H9 (cell line): ENCODE data around the gene DDIT4. TPM values are rescaled to one million over a fixed set of nuclear protein-coding genes. Genes with fewer than 3 reads are reported as not detected.

Experiments used
- DNase-seq: peaks from one replicate; pipeline ENCODE4 v3.0.0-alpha.2; 2017
- H2AFZ ChIP-seq: one replicate; pipeline ENCODE4 v1.6.1; 2013; ENCODE audit warnings: mild to moderate bottlenecking, low read length, control low read depth, moderate library complexity
- H2AK5ac ChIP-seq: 2 replicates; pipeline ENCODE4 v1.6.1; 2013; ENCODE audit warnings: low read length, control low read depth, mixed read lengths; ENCODE audit not compliant: insufficient read length
- H2BK120ac ChIP-seq: one replicate; pipeline ENCODE4 v1.6.1; 2013; ENCODE audit warnings: low read depth, mild to moderate bottlenecking, low read length, control low read depth, inconsistent platforms; ENCODE audit not compliant: poor library complexity, severe bottlenecking
- H2BK12ac ChIP-seq: 2 replicates; pipeline ENCODE4 v1.6.1; 2013; ENCODE audit warnings: low read length, control low read depth, mixed read lengths, low read depth; ENCODE audit not compliant: insufficient read length
- H2BK15ac ChIP-seq: 2 replicates; pipeline ENCODE4 v1.6.1; 2013; ENCODE audit warnings: low read depth, low read length, control low read depth
- H2BK20ac ChIP-seq: one replicate; pipeline ENCODE4 v1.6.1; 2013; ENCODE audit warnings: low read depth, mild to moderate bottlenecking, low read length, control low read depth, inconsistent platforms; ENCODE audit not compliant: poor library complexity, severe bottlenecking
- H2BK5ac ChIP-seq: 2 replicates; pipeline ENCODE4 v1.6.1; 2013; ENCODE audit warnings: low read length, control low read depth, mixed read lengths; ENCODE audit not compliant: insufficient read length
- H3K14ac ChIP-seq: 2 replicates; pipeline ENCODE4 v1.6.1; 2013; ENCODE audit warnings: low read length, control low read depth; ENCODE audit not compliant: insufficient read depth
- H3K18ac ChIP-seq: 2 replicates; pipeline ENCODE4 v1.6.1; 2013; ENCODE audit warnings: low read depth, mild to moderate bottlenecking, mixed read lengths, low read length, control low read depth; ENCODE audit not compliant: insufficient read length
- H3K23ac ChIP-seq: 2 replicates; pipeline ENCODE4 v1.6.1; 2013; ENCODE audit warnings: low read length, control low read depth, mixed read lengths, low read depth; ENCODE audit not compliant: insufficient read length
- H3K23me2 ChIP-seq: 2 replicates; pipeline ENCODE4 v1.6.1; 2013; ENCODE audit warnings: low read depth, mild to moderate bottlenecking, mixed read lengths, low read length, control low read depth; ENCODE audit not compliant: insufficient read length, poor library complexity, severe bottlenecking
- H3K27ac ChIP-seq: 2 replicates; pipeline ENCODE4 v1.5.1; 2013; ENCODE audit warnings: low read length, control low read depth, mixed read lengths, low read depth; ENCODE audit not compliant: insufficient read length
- H3K27me3 ChIP-seq: 2 replicates; pipeline ENCODE4 v1.6.1; 2013; ENCODE audit warnings: low read length, control low read depth, inconsistent platforms; ENCODE audit not compliant: insufficient read depth
- H3K4ac ChIP-seq: 2 replicates; pipeline ENCODE4 v1.6.1; 2013; ENCODE audit warnings: low read depth, mild to moderate bottlenecking, control low read depth, inconsistent platforms, low read length, moderate library complexity
- H3K4me1 ChIP-seq: 2 replicates; pipeline ENCODE4 v1.6.1; 2013; ENCODE audit warnings: low read length, control low read depth, inconsistent platforms; ENCODE audit not compliant: insufficient read depth
- H3K4me2 ChIP-seq: 2 replicates; pipeline ENCODE4 v1.6.1; 2013; ENCODE audit warnings: low read length, control low read depth, mixed read lengths; ENCODE audit not compliant: insufficient read length, insufficient read depth
- H3K56ac ChIP-seq: 2 replicates; pipeline ENCODE4 v1.6.1; 2013; ENCODE audit warnings: low read depth, mild to moderate bottlenecking, mixed read lengths, low read length, control low read depth; ENCODE audit not compliant: insufficient read length
- H3K79me1 ChIP-seq: 2 replicates; pipeline ENCODE4 v1.6.1; 2013; ENCODE audit warnings: low read depth, mild to moderate bottlenecking, moderate library complexity, low read length, control low read depth, inconsistent platforms; ENCODE audit not compliant: insufficient read depth, poor library complexity, severe bottlenecking
- H3K79me2 ChIP-seq: 2 replicates; pipeline ENCODE4 v1.6.1; 2013; ENCODE audit warnings: low read length, control low read depth, inconsistent platforms; ENCODE audit not compliant: insufficient read depth
- H3K9ac ChIP-seq: 2 replicates; pipeline ENCODE4 v1.6.1; 2013; ENCODE audit warnings: low read length, control low read depth, mixed read lengths; ENCODE audit not compliant: insufficient read length; ENCODE audit errors: extremely low read depth
- H3K9me3 ChIP-seq: one replicate; pipeline ENCODE4 v1.6.1; 2013; ENCODE audit warnings: low read depth, low read length, inconsistent platforms; ENCODE audit not compliant: control insufficient read depth
- H3T11ph ChIP-seq: one replicate; pipeline ENCODE4 v1.6.1; 2013; ENCODE audit warnings: mild to moderate bottlenecking, low read length, control low read depth, inconsistent platforms
- H4K20me1 ChIP-seq: one replicate; pipeline ENCODE4 v1.6.1; 2013; ENCODE audit not compliant: control insufficient read depth, insufficient read length, insufficient read depth
- H4K5ac ChIP-seq: 2 replicates; pipeline ENCODE4 v1.6.1; 2013; ENCODE audit warnings: low read depth, mild to moderate bottlenecking, mixed read lengths, low read length, control low read depth; ENCODE audit not compliant: insufficient read length
- H4K8ac ChIP-seq: replicated peaks from 2 replicates; pipeline ENCODE4 v1.6.1; 2013; ENCODE audit warnings: low read length, control low read depth, mixed read lengths, low read depth; ENCODE audit not compliant: insufficient read length
- H4K91ac ChIP-seq: 2 replicates; pipeline ENCODE4 v1.6.1; 2013; ENCODE audit warnings: low read depth, mild to moderate bottlenecking, moderate library complexity, mixed read lengths, low read length, control low read depth; ENCODE audit not compliant: insufficient read length
- H3K27ac Mint-ChIP-seq, 3 experiments: 2 replicates in 2 of 3; 3 replicates in 1 of 3; pipeline ENCODE4 v1.8.0; 2020 to 2021; ENCODE audit warnings: mixed read lengths in 3 of 3, mild to moderate bottlenecking in 1 of 3, moderate library complexity in 1 of 3
- H3K27me3 Mint-ChIP-seq: 2 replicates; pipeline ENCODE4 v1.8.0; 2021; ENCODE audit warnings: low read depth, mild to moderate bottlenecking, moderate library complexity, mixed read lengths
- H3K36me3 Mint-ChIP-seq, 3 experiments: 2 replicates in 2 of 3; 3 replicates in 1 of 3; pipeline ENCODE4 v1.8.0; 2020 to 2021; ENCODE audit warnings: low read depth in 3 of 3, mixed read lengths in 3 of 3; ENCODE audit not compliant: insufficient read depth in 1 of 3
- H3K4me1 Mint-ChIP-seq, 2 experiments: 2 replicates each; pipeline ENCODE4 v1.8.0; 2020; ENCODE audit warnings: mixed read lengths in 2 of 2
- H3K4me3 Mint-ChIP-seq, 2 experiments: 2 replicates in 1 of 2; 3 replicates in 1 of 2; pipeline ENCODE4 v1.8.0; 2020 to 2021; ENCODE audit warnings: mild to moderate bottlenecking in 2 of 2, mixed read lengths in 2 of 2, moderate library complexity in 1 of 2
- H3K9me3 Mint-ChIP-seq, 2 experiments: 2 replicates in 1 of 2; 3 replicates in 1 of 2; pipeline ENCODE4 v1.8.0; 2020; ENCODE audit warnings: mild to moderate bottlenecking in 2 of 2, mixed read lengths in 2 of 2, moderate library complexity in 1 of 2
- CTCF ChIP-seq: fragments of 200-600 bp; sonication (generic); conservative IDR thresholded peaks from 3 replicates; pipeline ENCODE4 v1.8.0; 2021; ENCODE audit warnings: antibody characterized with exemption, mild to moderate bottlenecking
- WGBS: extraction: QIAGEN DNeasy Blood & Tissue Kit; methylation state at CpG from one replicate; pipeline ENCODE4 v1.1.7; 2013; ENCODE audit warnings: missing lambda C conversion rate, low lambda C conversion rate, mixed read lengths; ENCODE audit not compliant: insufficient read length; ENCODE audit errors: extremely low coverage; 5-methylcytosine and 5-hydroxymethylcytosine counted together
- total RNA-seq: library from RNA; stranded (reverse); gene quantifications from 2 replicates; pipeline ENCODE4 v1.2.1, GENCODE V29; 2021

Gene DDIT4
- total RNA-seq, 1 experiment from 2014 or later, result 84.0 TPM

GRCh38 chr10:72310241-72310633 is 36.5 kb downstream of the DDIT4 start:
- Histone ChIP-seq H3K23ac (no peak overlapping the region), H2BK5ac (no peak overlapping the region), H3K27ac (no peak overlapping the region), H3K56ac (no peak overlapping the region), H3K4me2 (no peak overlapping the region), H2BK12ac (no peak overlapping the region), H3K27me3 (no peaks in the 10 kb centered on the region), H4K8ac (no peak overlapping the region), H3K14ac (no peak overlapping the region), H4K91ac (no peak overlapping the region), H3K23me2 (no peaks in the 10 kb centered on the region), H4K20me1 (no peaks in the 10 kb centered on the region), H2BK120ac (no peak overlapping the region), H3K9me3 (no peaks in the 10 kb centered on the region), H2BK15ac (no peak overlapping the region), H2AK5ac (no peak overlapping the region), H3K9ac (no peak overlapping the region), H3K18ac (no peak overlapping the region), H3K79me1 (no peaks in the 10 kb centered on the region), H2BK20ac (no peak overlapping the region), H3K79me2 (no peaks in the 10 kb centered on the region), H3T11ph (no peak overlapping the region), H2AFZ (peak overlapping the region; percentile 17), H3K4ac (no peak overlapping the region), H3K4me1 (peaks cover 9% of the 10 kb centered on the region; the same call in 1 of the 2 replicates), H4K5ac (no peak overlapping the region)
- peaks cover 22 to 24% of the 10 kb centered on the region in 2 experiments for H3K4me1 Mint-ChIP-seq
- peak; percentile 69 for DNase-seq
- no peak overlapping the region for H3K4me3 Mint-ChIP-seq
- no peaks in the 10 kb centered on the region; a peak in 1 of 7 replicates for H3K36me3 Mint-ChIP-seq
- no CpG with 5 or more reads among the region's 11 CpGs for WGBS
- no peak for TF ChIP-seq CTCF
- peaks cover 4% of the 10 kb centered on the region for H3K27me3 Mint-ChIP-seq
- H3K9me3 Mint-ChIP-seq, result no peaks in the 10 kb centered on the region; a peak in 1 of 5 replicates
- H3K27ac Mint-ChIP-seq, result peak overlapping the region in 1 of 3 experiments; percentile 27; a peak in 1 of 7 replicates
